ENCODE measurements around the gene ST7. TPM values are rescaled to one million over a fixed set of nuclear protein-coding genes. Genes with fewer than 3 reads are reported as not detected.
A peak's percentile ranks its signal among the peaks of the same experiment; 100 is the strongest.
"Not testable (repeated sequence)": the region's sequence is repeated elsewhere in the genome, so short reads cannot be mapped to it uniquely, and the experiment has no call there.

ST7 gene
- total RNA-seq, 1 donor from 2014 or later, result 19.7 TPM

DNA sequence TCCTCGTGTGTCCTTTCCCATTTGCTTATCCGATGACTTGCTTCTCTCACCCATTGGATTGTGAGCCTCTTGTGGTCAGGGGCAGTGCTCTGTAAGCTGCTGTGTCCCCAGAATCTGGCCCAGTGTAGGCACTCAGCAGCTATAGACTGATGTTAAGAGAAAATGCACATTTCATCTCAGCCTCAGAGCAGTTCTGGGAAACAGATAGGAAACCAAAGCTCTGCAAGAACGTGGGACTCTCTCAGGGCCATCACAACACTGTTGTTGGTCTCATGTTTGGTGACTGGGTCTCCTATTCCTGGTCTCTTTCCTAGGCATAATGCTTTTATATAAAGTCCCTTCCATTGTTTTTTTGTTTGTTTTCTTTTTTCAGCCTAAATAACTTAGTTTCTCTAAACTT is 141.2 kb downstream of the ST7 start:
- DNase-seq (ENCODE audit: low spot score), result no peak

DNA sequence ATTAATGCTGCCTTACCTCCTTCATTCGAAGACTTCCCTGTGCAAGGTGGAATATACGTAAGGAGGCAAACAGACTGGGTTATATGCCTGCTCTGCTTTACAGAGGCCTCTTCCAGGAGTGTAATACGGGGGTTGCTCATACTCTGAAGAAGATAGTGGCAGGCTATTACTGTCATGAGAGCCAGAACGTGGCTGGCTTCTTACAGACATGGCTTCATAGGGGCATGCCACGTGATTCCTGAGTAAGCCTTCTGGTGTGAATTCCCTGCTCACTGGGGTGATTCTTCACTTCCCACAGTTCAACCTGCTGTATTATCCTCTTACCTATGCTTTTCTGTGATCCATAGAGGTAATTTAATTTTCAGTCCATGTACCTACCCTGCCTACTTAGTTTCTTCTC is 141.8 kb downstream of the ST7 start:
- no peak for DNase-seq (ENCODE audit: low spot score)

DNA sequence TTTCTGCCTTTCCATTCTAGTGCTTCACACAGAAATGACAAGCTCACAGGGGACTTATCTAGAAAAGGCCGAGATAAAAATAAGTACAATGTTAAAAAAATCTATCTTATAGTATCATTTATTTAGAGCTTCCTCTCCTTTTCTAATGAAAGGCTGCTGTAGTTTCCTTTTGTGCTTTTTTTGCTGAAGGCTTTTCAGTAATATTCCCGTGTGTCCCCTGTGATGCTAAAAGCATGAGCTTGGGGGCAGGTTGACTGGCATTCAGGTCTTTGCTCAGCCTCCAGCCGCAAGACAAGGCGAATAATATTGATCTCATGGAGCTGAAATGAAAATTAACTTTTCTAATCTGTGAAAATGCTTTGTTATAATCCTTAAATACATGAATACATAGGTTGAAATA is 143.0 kb downstream of the ST7 start:
- DNase-seq (ENCODE audit: low spot score), result no peak

DNA sequence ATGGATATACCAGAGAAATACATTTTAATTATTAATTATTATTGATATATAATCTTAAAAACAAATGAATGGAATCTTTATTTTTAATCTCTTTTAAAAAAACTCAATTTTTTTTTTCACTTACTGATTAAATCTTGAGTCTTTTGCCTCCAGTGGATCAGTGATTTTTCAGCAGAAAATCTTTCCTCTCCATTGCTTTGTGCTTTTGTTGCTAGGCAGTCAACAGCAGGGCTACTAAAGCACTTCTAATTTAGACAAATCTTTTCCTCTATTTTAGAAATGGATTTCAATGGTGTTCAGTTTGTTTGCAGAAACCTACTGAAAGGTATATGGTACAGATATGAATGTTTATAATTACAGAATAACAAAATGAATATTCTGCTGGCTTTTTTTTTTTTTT is 143.6 kb downstream of the ST7 start:
- no peak for DNase-seq (ENCODE audit: low spot score)

DNA sequence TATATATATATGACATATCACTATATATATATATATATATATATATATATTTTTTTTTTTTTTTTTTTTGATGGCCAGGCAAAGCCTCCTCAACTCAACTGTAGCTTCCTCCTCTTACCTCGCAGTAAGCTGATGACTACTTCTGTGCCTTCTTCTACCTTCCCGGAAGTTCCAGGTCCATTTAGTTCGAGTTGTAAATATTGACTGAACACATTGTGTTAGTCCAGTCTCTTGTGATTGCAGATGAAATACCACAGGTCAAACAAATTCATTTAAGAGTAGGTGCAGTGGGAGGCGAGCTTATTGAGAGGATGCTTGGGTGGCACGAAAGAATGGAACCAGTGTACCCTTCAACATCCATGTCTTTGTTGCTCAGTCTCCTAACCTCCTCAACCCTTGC is 144.6 kb downstream of the ST7 start:
- no peak for DNase-seq (ENCODE audit: low spot score)

DNA sequence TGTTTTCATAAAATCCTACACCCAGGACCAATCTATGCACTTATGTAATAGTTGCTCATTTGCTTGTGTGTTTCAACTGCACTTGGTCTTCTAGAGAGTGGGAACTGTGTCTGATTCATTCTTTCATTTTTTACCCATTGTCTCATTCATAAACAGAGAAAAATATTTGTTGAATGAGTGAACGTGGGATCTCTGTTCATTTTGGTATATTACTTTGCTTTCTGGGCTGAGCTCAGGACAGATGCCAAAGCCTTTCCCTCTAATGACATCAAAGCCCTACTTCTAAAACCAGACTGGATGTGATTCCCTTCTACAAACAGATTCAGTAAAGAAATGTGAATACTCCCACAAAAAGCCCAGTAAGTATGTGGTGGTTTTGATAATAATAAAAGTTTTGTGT is 145.2 kb downstream of the ST7 start:
- peak; percentile 90 for DNase-seq (ENCODE audit: low spot score)

DNA sequence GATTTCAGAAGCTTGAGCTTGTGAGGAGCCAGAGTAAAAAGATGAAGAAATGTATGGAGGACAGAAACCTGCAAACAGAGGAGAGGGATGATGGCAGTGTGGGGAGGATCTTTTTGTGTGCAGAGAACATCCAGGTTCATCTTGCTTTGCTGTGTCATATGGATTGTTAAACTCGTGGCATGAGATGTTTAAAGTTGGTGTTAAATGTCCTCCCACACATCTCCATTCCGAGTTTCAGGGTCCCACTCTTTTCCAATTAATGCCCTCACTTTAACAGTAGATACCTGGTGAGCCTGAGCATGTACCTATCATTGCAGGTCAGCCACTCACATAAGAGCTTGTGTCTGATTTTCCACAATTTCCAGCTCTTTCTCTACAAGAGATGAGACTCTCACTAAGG is 147.7 kb downstream of the ST7 start:
- DNase-seq (ENCODE audit: low spot score), result no peak

DNA sequence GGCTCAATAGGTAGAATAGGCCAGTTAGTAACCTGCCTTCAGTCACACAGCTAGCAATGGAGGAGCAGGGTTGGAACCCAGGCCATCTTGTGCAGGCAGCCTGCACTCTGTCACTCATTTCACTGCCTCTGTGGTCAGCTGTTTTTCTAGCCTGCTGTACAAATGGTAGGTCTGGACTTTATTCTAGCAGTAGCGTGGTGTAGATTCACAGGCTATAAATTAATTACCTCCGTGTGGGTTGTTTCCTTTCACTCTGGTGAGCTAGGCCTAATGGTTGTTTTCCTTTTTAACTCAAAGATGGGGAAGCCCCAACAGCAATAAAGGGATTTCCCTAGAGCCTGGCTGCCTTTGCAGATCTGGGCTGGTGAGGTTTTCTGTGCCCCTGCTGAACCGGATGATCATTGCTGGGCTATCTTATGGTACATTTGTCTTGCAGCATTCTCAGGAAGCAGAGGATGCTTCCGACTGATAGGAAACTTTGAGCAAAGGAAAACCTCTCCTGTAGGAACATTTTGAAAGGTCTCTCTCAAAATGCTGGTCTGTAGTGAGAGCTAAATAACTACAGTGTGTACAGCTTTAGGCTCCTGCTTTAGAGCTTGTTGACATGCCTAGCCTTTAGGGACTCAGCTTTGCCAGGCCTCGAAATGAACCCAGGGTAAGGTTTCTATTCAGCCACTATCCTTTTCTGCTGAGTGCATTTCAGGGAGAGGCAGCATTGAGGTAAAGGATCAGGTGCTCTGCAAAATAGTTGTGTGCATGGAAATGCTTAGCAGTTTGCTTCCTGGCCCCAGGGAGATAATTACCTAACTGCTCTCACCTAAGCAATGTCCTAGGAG is 157.4 kb downstream of the ST7 start:
- no peak for DNase-seq (ENCODE audit: low spot score)

DNA sequence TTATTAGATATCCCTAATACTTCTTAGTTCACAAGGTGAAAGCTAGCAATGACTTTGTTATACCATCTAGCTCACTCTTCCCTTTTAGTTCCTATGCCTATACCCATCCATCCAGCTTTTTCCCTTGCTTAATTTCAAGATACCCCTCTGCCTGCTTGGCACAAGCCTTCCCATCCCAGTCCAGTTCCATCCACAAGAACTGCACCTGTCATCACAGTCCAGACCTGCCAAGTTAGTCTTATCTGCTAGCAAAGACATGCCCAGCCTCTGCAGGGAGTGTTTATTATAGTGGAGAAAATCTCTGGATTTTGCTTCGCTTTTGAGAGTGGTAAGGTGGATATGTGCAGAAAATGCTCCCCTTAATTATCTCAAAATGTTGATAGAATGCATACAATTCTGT is 158.2 kb downstream of the ST7 start:
- DNase-seq (ENCODE audit: low spot score), result no peak

DNA sequence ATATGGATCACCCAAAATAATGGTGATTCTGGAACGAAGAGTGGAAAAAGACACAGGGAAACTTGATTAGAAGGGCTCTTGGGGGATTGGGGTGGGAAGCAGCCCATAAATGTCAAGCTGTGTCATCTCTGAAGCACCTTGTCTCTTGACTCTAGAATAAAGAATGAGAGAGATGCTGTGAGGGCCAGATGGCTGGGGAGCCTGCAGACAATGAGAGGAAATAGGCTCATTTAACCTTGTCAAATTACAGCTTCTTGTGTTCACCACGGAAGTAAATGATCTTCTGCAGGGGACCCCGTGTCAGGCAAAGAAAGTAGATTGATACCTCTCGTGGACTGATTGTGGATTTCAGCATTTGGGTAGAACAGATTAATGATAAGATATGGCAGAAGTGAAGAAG is 159.3 kb downstream of the ST7 start:
- no peak for DNase-seq (ENCODE audit: low spot score)

DNA sequence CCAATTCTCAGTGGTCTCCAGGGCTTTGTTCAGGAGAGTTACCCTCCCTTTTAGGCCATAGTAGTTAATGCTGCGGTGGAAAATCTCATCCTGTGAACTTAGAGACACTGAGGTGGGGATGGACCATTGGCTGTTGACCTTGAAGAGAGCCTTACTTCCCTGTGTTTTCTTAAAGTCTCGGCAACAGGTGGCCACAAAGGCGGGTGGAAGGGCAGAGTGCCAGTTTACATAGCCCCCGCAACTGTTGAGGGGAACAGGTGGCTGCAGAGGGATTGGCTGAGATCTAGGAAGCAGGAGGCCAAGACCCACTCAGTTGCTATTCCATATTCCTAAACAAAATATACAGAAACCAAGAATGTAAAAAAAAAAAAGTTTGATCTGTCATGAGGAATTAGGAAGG is 160.6 kb downstream of the ST7 start:
- no peak for DNase-seq (ENCODE audit: low spot score)

DNA sequence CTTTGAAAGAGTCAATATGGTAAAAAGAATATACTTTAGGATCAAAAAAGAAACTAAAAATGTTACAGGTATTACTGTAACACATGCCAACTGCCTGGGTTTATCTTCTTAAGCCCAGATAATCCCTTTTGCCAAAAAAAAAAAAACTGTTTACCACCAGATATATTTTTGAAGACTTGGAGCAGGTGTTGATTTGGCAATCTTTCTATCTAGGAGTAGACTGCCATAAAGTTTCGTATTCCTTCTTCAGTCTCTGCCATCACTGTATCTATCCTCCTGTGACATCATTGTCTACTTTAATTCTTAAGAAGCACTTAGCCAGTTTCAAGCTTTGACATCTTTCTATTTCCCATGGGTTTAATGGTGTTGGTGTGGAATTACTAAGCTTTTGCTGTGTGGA is 161.0 kb downstream of the ST7 start:
- DNase-seq (ENCODE audit: low spot score), result no peak

DNA sequence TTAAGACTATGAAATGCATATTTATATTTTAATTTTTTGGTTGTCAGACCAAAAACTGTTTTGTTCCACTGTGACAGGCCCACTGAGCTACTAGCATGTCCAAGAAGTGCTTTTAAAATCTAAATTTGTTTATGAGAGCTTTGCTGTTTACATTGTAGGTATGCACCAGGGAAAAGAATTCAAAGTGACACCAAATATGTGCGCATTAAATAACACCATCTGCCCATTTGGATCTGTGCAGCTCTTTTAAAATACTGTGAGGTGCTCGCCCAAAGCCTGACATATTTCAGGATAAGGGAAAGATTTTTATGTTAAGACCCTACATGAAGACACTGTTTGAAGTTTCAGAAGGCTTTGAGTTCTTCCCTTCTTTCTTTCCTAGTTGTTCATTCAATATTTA is 162.9 kb downstream of the ST7 start:
- DNase-seq (ENCODE audit: low spot score), result no peak

DNA sequence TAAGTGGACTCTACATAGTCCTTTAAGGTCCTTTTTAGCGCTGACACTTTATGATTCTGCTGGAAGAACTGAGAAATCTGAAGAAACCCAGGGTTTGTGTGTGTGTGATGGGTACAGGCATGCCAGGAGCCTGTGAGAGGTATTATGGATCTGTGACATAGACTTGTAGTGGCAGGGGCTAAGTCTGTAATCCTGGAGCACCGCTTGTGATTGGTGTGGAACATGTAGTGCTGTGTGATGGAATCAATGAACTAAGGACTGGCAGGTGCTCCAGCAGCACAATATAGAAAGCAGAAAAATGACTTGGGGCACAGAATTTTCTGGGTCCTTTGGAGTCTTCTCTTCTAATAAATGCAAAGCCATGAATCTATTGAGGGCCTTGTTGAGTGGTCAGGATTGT is 163.9 kb downstream of the ST7 start:
- no peak for DNase-seq (ENCODE audit: low spot score)

DNA sequence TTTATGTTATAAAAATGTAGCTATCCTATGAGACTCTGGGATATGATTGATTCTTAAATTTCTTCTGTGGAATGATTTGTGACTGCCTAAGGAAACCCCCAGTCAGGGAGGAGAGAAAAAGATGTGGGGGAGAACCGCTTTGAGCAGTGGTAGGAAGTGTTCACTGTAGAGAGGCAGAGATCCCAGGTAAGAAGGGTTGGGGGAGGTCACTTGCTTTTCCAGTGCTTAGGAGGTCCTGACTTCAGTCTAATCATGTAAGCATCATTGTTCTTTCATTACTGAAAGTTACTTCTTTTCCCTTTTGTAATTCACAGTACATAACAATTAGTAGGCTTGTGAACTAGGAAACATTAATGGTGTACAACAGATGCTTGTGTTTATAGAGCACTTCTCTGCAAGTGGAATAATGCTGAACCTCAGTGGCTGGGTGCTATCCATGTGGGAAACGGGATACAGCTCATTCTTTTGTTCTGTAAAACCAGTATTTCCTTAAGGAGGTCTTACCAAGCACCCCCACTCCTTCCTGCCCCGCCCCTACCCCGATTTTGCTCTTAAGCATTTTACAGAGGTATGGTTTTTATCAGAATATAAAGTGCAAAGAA is 165.4 kb downstream of the ST7 start:
- DNase-seq (ENCODE audit: low spot score), result no peak

DNA sequence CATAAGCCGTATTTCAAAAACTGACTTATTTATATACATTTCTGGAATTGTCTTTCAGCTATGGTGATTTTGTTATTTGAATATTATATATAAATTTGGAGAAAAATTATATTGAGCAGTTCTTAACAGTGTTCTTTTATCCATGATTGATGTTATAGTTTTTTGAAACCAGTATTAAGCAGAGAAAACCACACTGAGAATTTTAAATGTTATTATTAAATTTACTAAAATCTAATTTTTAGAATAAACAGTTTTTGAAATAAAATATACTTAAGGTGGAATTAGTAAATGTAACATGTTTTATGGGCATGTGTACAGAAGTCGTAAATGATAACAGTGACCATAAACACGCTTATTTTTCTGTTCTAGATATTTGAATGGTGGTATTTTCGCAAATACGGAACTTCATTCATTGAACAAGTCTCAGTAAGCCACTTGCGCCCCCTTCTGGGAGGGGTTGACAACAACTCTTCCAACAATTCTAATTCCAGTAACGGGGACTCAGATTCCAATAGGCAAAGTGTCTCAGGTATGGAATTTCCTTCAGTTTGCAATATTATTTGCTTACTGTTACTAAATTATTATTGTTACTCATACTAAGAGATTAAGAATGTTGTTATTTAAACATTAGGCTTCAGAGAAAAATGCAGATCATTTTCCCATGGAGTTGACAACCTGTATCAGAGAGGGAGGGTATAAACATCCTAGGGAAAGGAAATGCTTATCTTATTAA is 166.1 kb downstream of the ST7 start:
- DNase-seq (ENCODE audit: low spot score), result peak; percentile 81

DNA sequence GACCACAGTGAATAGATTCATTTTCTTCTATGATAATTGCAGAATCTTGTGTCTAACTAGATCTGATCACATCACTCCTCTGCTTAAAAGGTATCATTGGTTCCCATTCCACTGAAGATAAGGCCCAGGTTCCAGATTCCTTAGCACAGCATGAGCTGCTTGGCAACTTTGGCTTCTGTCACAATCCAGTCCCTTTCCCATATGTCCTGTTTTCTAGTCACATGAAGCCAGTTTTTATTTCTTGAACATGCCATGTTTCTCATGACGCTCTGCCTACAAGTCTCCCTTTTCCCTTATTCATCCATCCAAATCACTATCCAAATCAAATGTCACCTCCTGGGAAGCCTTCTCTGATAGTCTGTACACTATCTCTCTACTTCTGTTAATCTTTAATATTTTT is 167.0 kb downstream of the ST7 start:
- DNase-seq (ENCODE audit: low spot score), result not testable (repeated sequence)

DNA sequence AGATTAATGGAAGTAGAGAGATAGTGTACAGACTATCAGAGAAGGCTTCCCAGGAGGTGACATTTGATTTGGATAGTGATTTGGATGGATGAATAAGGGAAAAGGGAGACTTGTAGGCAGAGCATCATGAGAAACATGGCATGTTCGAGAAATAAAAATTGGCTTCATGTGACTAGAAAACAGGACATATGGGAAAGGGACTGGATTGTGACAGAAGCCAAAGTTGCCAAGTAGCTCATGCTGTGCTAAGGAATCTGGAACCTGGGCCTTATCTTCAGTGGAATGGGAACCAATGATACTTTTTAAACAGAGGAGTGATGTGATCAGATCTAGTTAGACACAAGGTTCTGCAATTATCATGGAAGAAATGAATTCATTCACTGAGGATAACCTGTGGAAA is 168.7 kb downstream of the ST7 start:
- DNase-seq (ENCODE audit: low spot score), result not testable (repeated sequence)

DNA sequence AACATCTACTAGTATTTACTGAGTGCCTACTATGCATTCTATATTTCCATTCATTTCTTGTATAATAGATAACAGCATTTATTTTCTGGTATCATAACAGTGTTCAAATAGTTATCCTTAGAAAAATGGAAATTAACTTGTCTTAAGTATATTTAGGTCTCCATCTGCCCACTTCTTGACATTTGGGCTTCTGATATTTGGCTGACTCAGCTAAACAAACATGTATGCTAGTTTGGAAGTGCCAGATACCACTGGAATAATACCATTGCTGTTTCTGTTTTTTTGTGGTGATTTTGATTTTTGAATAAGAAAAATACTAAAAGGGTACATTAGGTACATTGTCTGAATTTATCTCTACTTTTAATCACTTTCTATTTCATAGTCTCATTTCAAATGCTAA is 169.2 kb downstream of the ST7 start:
- DNase-seq (ENCODE audit: low spot score), result no peak

DNA sequence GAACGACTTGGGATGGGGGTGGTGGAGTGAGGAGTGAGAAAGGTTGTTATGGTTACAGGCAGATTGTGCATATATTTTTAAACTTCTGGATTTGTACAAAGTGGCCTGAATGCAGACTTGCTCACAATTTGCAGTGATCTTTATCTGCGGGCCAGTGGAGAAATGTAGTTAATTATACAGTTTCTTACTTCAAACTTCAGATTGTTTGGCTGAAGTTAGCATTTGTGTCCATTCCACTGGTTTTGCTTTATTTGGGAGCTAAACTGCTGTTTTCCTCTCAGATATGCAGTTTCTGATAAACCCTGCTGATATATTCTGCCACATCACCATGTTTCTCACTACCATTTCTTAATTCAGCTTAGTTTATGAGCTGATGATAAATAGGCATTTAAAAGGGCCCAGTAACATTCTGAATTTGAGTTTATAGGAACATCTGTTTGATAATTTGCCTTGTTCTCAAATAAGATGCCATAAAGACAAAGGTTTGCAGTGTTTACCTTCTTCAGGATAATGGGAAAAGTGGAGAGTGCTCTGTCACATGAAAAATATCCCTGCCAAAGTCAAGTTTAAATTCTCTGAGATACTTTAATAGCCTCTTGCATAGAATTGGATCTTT is 170.1 kb downstream of the ST7 start:
- peak; percentile 45 for DNase-seq (ENCODE audit: low spot score)

DNA sequence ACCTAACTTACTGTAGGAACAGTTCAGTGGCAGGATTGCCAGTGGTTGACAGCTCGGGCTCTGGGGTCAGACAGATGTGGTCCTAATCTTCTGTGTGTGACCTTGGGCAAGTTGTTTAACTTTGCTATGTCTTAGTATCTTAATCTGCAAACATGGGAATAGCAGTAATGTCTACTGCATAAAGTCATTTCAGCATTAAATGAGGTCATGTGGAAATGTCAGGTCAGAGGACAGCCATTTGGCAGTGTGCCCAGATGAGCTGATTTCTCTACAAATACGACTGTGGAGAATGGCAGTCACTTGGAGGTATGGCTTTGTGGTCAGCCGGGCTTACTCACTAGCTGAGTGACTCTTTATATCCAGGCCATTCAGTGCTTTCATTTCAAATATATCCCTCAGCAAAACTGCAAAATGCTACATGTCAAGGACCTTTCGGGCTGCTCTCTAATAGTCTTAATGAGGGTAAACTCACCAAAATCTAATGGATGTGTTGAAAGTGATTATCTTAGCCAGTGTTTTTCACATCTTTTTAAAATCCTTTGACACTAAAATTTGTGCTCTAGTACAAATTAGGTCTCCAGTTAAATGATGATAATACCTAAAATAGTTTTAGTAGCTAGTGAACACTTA is 171.4 kb downstream of the ST7 start:
- DNase-seq (ENCODE audit: low spot score), result peak; percentile 65

DNA sequence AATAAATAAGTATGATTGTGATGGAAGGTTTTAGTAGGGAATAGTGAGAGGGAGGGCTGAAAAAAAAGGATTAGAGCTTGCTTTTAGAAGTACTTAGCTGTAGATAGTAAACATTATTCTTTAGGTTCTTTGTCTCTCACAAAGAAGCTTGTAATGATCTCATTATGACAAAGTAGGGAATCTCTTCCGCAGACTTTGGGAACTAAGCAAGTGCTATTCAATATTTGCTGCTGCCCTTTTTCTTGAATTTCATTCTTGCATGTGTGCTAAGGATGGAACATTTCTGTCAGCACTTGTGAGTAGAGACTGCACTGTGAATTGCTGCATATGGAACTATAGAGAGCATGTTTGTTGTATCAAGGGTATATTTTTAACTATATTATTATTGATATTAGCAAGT is 173.4 kb downstream of the ST7 start:
- peak; percentile 45 for DNase-seq (ENCODE audit: low spot score)

Measured in umbilical cord (tissue), 2 donors.